Loucy (cell line): ENCODE measurements around the gene ZMYND8.

Experiments
- CTCF ChIP-seq: fragments of 200-600 bp; sonication (generic); conservative IDR thresholded peaks from 2 replicates; pipeline ENCODE4 v1.5.1; 2014; ENCODE audit warnings: mild to moderate bottlenecking, antibody characterized with exemption, low read length
- EZH2phosphoT487 ChIP-seq: fragments of 200-600 bp; IDR thresholded peaks from 2 replicates; pipeline ENCODE4 v1.6.1; 2018; ENCODE audit warnings: antibody characterized with exemption, mild to moderate bottlenecking, moderate library complexity, borderline replicate concordance

GRCh38 chr20:47325242-47325641, 31.3 kb downstream of the ZMYND8 start:
- TF ChIP-seq CTCF (no peak), EZH2phosphoT487 (no peak)
